ENCODE measurements around the gene ZNF865. TPM values are rescaled to one million over a fixed set of nuclear protein-coding genes. Genes with fewer than 3 reads are reported as not detected.
A peak's percentile ranks its signal among the peaks of the same experiment; 100 is the strongest.

ZNF865 gene
- total and polyA plus RNA-seq, 2 of the 8 experiments (the other 6 are each of a cell fraction or from before 2014, with no cell fraction given): 3.5 to 13.6 TPM

- Histone ChIP-seq H3K23ac (ENCODE audit: insufficient read length) (no peak overlapping the region), H3K27ac (ENCODE audit: low read depth, low read length) (no peak overlapping the region), H3K4me2 (ENCODE audit: insufficient read depth in 1 of 2, low read depth in 2 of 2, low read length in 2 of 2) (peak overlapping the region; percentile 36 to 61; a peak in 3 of 4 replicates), H2BK120ac (replicated peaks; ENCODE audit: low read depth, low read length) (peak overlapping the region; percentile 47), H3K9ac (replicated peaks in 1 of 4; ENCODE audit: extremely low read depth in 1 of 4, low read depth in 3 of 4, low read length in 3 of 4) (no peak overlapping the region), H3K23me2 (ENCODE audit: low read depth, low read length) (peaks cover 18% of the 10 kb centered on the region), H4K91ac (replicated peaks; ENCODE audit: insufficient read length, low read length) (no peak overlapping the region), H3K4me1 (replicated peaks in 1 of 4; ENCODE audit: control insufficient read depth in 3 of 4, insufficient read depth in 4 of 4, low read length in 3 of 4) (peaks cover 0 to 14% (median 10%) of the 10 kb centered on the region in 4 experiments; a peak in 6 of 7 replicates), H3K79me1 (ENCODE audit: low read depth, low read length) (peaks cover 3% of the 10 kb centered on the region), H3K4ac (replicated peaks; ENCODE audit: insufficient read length, low read depth, low read length) (no peak overlapping the region), H2BK12ac (ENCODE audit: low read depth, low read length) (no peak overlapping the region; the same call in 1 of the 2 replicates), H3K18ac (ENCODE audit: extremely low read depth, low read length) (no peak overlapping the region; the same call in 1 of the 2 replicates), H3K56ac (replicated peaks; ENCODE audit: insufficient read length, low read depth, low read length) (no peak overlapping the region), H3K36me3 (ENCODE audit: control insufficient read depth in 2 of 4, insufficient read depth in 4 of 4, low read length in 3 of 4) (no peaks in the 10 kb centered on the region), H4K5ac (ENCODE audit: insufficient read length, low read depth, low read length) (peak overlapping the region; percentile 28), H3K27me3 (replicated peaks in 1 of 4; ENCODE audit: control insufficient read depth in 3 of 4, extremely low read depth in 1 of 4, insufficient read depth in 3 of 4, low read length in 3 of 4) (no peaks in the 10 kb centered on the region), H3K79me2 (ENCODE audit: control insufficient read depth in 1 of 2, insufficient read depth in 2 of 2, low read length in 2 of 2) (peaks cover 0 to 10% of the 10 kb centered on the region in 2 experiments; a peak in 2 of 4 replicates), H3K4me3 (ENCODE audit: extremely low read depth in 1 of 4, insufficient read depth in 2 of 4, low read depth in 3 of 4, low read length in 4 of 4) (peak overlapping the region in 1 of 4 experiments; percentile 93; a peak in 1 of 8 replicates), H4K20me1 (replicated peaks in 1 of 2; ENCODE audit: control insufficient read depth in 1 of 2, insufficient read depth in 2 of 2, low read length in 2 of 2) (peaks cover 2 to 12% of the 10 kb centered on the region in 2 experiments), H2BK5ac (ENCODE audit: low read depth, low read length) (0 out of 2 replicates have a peak overlapping the region, but pooled peaks have one; percentile 66), H2AFZ (ENCODE audit: low read length) (no peak overlapping the region), H3K14ac (ENCODE audit: insufficient read length) (no peak overlapping the region), H2BK20ac (ENCODE audit: low read length) (peak overlapping the region; percentile 63), H2AK5ac (ENCODE audit: low read depth, low read length) (peak overlapping the region; percentile 84; the same call in 1 of the 2 replicates), H3K9me3 (ENCODE audit: insufficient read depth in 2 of 2, low read depth in 1 of 2, low read length in 1 of 2) (no peaks in the 10 kb centered on the region), H2BK15ac (ENCODE audit: low read length) (no peak overlapping the region), H4K8ac (ENCODE audit: extremely low read depth, insufficient read depth, low read length) (no peak overlapping the region)
- ChIA-PET POLR2A (ENCODE audit: partially characterized antibody) (interaction anchor here (0.8 to 3.6 kb wide), 15 partner anchors 8 to 526 kb away, joined by 3 to 25 read pairs (median 5); partner anchors contain the start of genes CCDC106, HSPBP1, U2AF2 and ZNF784), CTCF (ENCODE audit: partially characterized antibody) (interaction anchor here (0.6 to 1.4 kb wide), 5 partner anchors 10 to 127 kb away, joined by 3 read pairs; partner anchors contain the start of gene ZNF628)
- FAIRE-seq (no peak), DNase-seq (ENCODE audit: low read depth in 1 of 2, low spot score in 2 of 2) (peak in 1 of 2 experiments; percentile 72)
- WGBS, 2 experiments (ENCODE audit: extremely low coverage in 1 of 2, insufficient coverage in 1 of 2, insufficient read length in 1 of 2, insufficient replicate concordance in 2 of 2, low coverage in 1 of 2, low lambda C conversion rate in 2 of 2, missing lambda C conversion rate in 1 of 2): 82% methylated on average over 18 of the region's 22 CpGs; no CpG with 5 or more reads in 1 of the 2 experiments
- TF ChIP-seq RNF2 (IDR thresholded peaks at IDR 0.05; ENCODE audit: borderline replicate concordance, low read depth, low read length, missing control alignments, poor library complexity, severe bottlenecking) (no peak), SP4 (IDR thresholded peaks at IDR 0.05; ENCODE audit: low read length) (no peak), NRF1 (IDR thresholded peaks at IDR 0.05; ENCODE audit: low read depth, low read length) (no peak)
Observed at GRCh38 chr19:55603581-55604292, 1.7 kb upstream of the ZNF865 start.

Data from H1 (cell line).